Skin of body (tissue), 2 donors: ENCODE measurements around the gene SMPDL3A. TPM values are rescaled to one million over a fixed set of nuclear protein-coding genes. Genes with fewer than 3 reads are reported as not detected.

Experiments used
- small RNA-seq: library from RNA; depleted of rRNA; stranded (forward); fragments of <200 nt; gene quantifications from one replicate; pipeline ENCODE3, GENCODE V24; 2014; ENCODE audit warnings: low replicate concordance
- total RNA-seq: library from RNA; depleted of rRNA; stranded (reverse); fragments of >200 nt; gene quantifications from one replicate; pipeline ENCODE4 v1.2.3, GENCODE V29; 2014

SMPDL3A gene
- total RNA-seq, 1 donor from 2014 or later, result 20.7 TPM

Small RNA genes within 50 kb of the gene (small RNA-seq; reads per million reads assigned to genes)
- not detected for gene RN7SL564P

Other genes starting within 250 kb of the SMPDL3A start
- gene PKIB, start 178.9 kb upstream of the SMPDL3A start, total RNA-seq, result 4.4 TPM
- 31.6 TPM for gene FABP7, start 9.5 kb upstream of the SMPDL3A start, total RNA-seq
- gene CLVS2, start 207.0 kb downstream of the SMPDL3A start, total RNA-seq, result 0.10 TPM